Colonic mucosa (tissue), 4 donors: Measurements from ENCODE around the gene NBAS. TPM values are rescaled to one million over a fixed set of nuclear protein-coding genes. Genes with fewer than 3 reads are reported as not detected.

ENCODE experiments used
- DNase-seq: peaks from one replicate; pipeline ENCODE4 v3.0.0-alpha.2; 2020
- H3K27ac ChIP-seq: fragments of 200-600 bp; one replicate; pipeline ENCODE4 v1.8.0; 2021
- H3K27me3 ChIP-seq: fragments of 200-600 bp; one replicate; pipeline ENCODE4 v1.8.0; 2021
- H3K36me3 ChIP-seq: fragments of 200-600 bp; one replicate; pipeline ENCODE4 v1.8.0; 2021
- H3K4me1 ChIP-seq: fragments of 200-600 bp; one replicate; pipeline ENCODE4 v1.8.0; 2021; ENCODE audit warnings: mild to moderate bottlenecking
- H3K4me3 ChIP-seq: fragments of 200-600 bp; one replicate; pipeline ENCODE4 v1.8.0; 2021
- H3K9ac ChIP-seq, 2 donors: one replicate each; pipeline ENCODE4 v1.7.0; 2013; ENCODE audit warnings: control low read depth in 2 of 2, low read depth in 2 of 2, low read length in 2 of 2
- H3K9me3 ChIP-seq: fragments of 200-600 bp; one replicate; pipeline ENCODE4 v1.8.0; 2021
- CTCF ChIP-seq: fragments of 200-600 bp; IDR thresholded peaks from one replicate; pipeline ENCODE4 v1.8.0; 2022; ENCODE audit warnings: antibody characterized with exemption, mild to moderate bottlenecking
- intact Hi-C: fragments of 100-400 bp; cut with DNase I; formaldehyde crosslinking; loops from one replicate; pipeline ENCODE4 v1.14.1; 2022
- total RNA-seq, 2 donors: library from RNA; stranded (reverse); fragmentation: NEBNext Ultra II Directional in 1 of 2; extraction: Animal tissue kit (Norgen Biotek cat#: 25700) in 1 of 2; gene quantifications; one replicate each; pipeline ENCODE4 v1.2.1, GENCODE V29; 2021
- donor health status: healthy.
- donor health status: DM: no; HTN: no; CAD: no.
- donor health status: DM: no; HTN: no; CAD: no.

NBAS gene
- total RNA-seq, 2 donors from 2014 or later, result 34.4 to 38.9 TPM

GRCh38 chr2:15200581-15200980 is 360.6 kb downstream of the NBAS start:
- intact Hi-C loops, result no loop called here
- TF ChIP-seq CTCF, result no peak
- Histone ChIP-seq H3K27me3 (no peaks in the 10 kb centered on the region), H3K36me3 (no peaks in the 10 kb centered on the region), H3K4me1 (no peaks in the 10 kb centered on the region), H3K4me3 (no peak overlapping the region), H3K9me3 (no peaks in the 10 kb centered on the region), H3K9ac (no peak overlapping the region), H3K27ac (no peak overlapping the region)
- DNase-seq, result no peak

GRCh38 chr2:15198051-15198450 is 363.1 kb downstream of the NBAS start:
- no peak for DNase-seq
- H3K27me3 ChIP-seq, result no peaks in the 10 kb centered on the region
- H3K27ac ChIP-seq, result no peak overlapping the region
- H3K9ac ChIP-seq, result no peak overlapping the region
- intact Hi-C loops, result no loop called here
- no peaks in the 10 kb centered on the region for H3K4me1 ChIP-seq
- no peaks in the 10 kb centered on the region for H3K36me3 ChIP-seq
- no peaks in the 10 kb centered on the region for H3K9me3 ChIP-seq
- H3K4me3 ChIP-seq, result no peak overlapping the region
- no peak for TF ChIP-seq CTCF

- Histone ChIP-seq H3K4me3 (no peak overlapping the region), H3K27ac (no peak overlapping the region), H3K36me3 (no peaks in the 10 kb centered on the region), H3K27me3 (no peaks in the 10 kb centered on the region), H3K9ac (no peak overlapping the region), H3K4me1 (no peaks in the 10 kb centered on the region), H3K9me3 (no peaks in the 10 kb centered on the region)
- no peak for TF ChIP-seq CTCF
- DNase-seq, result no peak
- intact Hi-C loops, result no loop called here
Observed at GRCh38 chr2:15195813-15196212, 365.3 kb downstream of the NBAS start.

- no peak overlapping the region for H3K9ac ChIP-seq
- intact Hi-C loops, result no loop called here
- no peaks in the 10 kb centered on the region for H3K27me3 ChIP-seq
- no peak overlapping the region for H3K27ac ChIP-seq
- no peak for DNase-seq
- no peaks in the 10 kb centered on the region for H3K36me3 ChIP-seq
- TF ChIP-seq CTCF, result no peak
- H3K4me3 ChIP-seq, result no peak overlapping the region
- H3K4me1 ChIP-seq, result no peaks in the 10 kb centered on the region
- no peaks in the 10 kb centered on the region for H3K9me3 ChIP-seq
Observed at GRCh38 chr2:15191789-15192188, 369.3 kb downstream of the NBAS start.

- Histone ChIP-seq H3K4me3 (no peak overlapping the region), H3K9ac (no peak overlapping the region), H3K4me1 (no peaks in the 10 kb centered on the region), H3K27me3 (no peaks in the 10 kb centered on the region), H3K36me3 (no peaks in the 10 kb centered on the region), H3K9me3 (no peaks in the 10 kb centered on the region), H3K27ac (no peak overlapping the region)
- intact Hi-C loops, result no loop called here
- DNase-seq, result no peak
- TF ChIP-seq CTCF, result no peak
Observed at GRCh38 chr2:15189216-15189615, 371.9 kb downstream of the NBAS start.

- DNase-seq, result no peak
- intact Hi-C loops, result no loop called here
- no peaks in the 10 kb centered on the region for H3K4me1 ChIP-seq
- no peaks in the 10 kb centered on the region for H3K27me3 ChIP-seq
- no peak overlapping the region for H3K4me3 ChIP-seq
- no peak for TF ChIP-seq CTCF
- no peak overlapping the region for H3K27ac ChIP-seq
- no peak overlapping the region for H3K9ac ChIP-seq
- H3K9me3 ChIP-seq, result no peaks in the 10 kb centered on the region
- no peaks in the 10 kb centered on the region for H3K36me3 ChIP-seq
Observed at GRCh38 chr2:15187702-15188101, 373.4 kb downstream of the NBAS start.
